Measurements from ENCODE around the gene TMEM187. TPM values are rescaled to one million over a fixed set of nuclear protein-coding genes. Genes with fewer than 3 reads are reported as not detected.

The TMEM187 gene
- total RNA-seq, 4 donors from 2014 or later: 2.0 to 10.0 (median 6.1) TPM

DNA sequence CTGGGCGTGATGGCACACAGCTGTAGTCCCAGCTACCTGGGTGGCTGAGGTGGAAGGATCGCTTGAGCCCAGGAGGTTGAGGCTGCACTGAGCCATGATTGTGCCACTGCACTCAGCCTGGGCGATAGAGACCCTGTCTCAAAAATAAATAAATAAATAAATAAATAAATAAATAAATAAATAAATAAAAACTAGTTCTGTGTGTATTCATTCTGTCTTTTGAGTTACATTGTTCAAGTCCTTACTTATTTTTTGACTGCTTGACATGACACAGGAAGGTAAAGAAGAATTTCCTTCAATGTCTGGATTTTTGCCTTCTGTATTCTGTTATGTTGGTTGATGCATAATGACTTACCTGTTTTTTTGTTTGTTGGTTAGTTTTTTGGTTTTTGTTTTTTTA is 35.5 kb upstream of the TMEM187 start:
- no peak for TF ChIP-seq CTCF (IDR thresholded peaks at IDR 0.05; ENCODE audit: low read depth)

- no peak for TF ChIP-seq CTCF (IDR thresholded peaks at IDR 0.05; ENCODE audit: low read depth)
These were observed 34.2 kb upstream of the TMEM187 start for GRCh38 chrX:153938226-153938786.

GRCh38 chrX:153939573-153939972 is 33.0 kb upstream of the TMEM187 start:
- TF ChIP-seq CTCF (IDR thresholded peaks at IDR 0.05; ENCODE audit: low read depth): no peak

- no peak for TF ChIP-seq CTCF (IDR thresholded peaks at IDR 0.05; ENCODE audit: low read depth)
These were observed 31.0 kb upstream of the TMEM187 start for GRCh38 chrX:153941336-153942252.

GRCh38 chrX:153944140-153944799 is 28.3 kb upstream of the TMEM187 start, which contains the start of gene RENBP:
Gene RENBP (minus strand): TSS chrX:153944643. CDS start chrX:153944610, 33 bp downstream.
- no peak for TF ChIP-seq CTCF (IDR thresholded peaks at IDR 0.05; ENCODE audit: low read depth)

- no peak for TF ChIP-seq CTCF (IDR thresholded peaks at IDR 0.05; ENCODE audit: low read depth)
These were observed 27.8 kb upstream of the TMEM187 start for GRCh38 chrX:153944800-153945150.
